ENCODE results near the gene NF2. TPM values are rescaled to one million over a fixed set of nuclear protein-coding genes. Genes with fewer than 3 reads are reported as not detected.

NF2 gene
- total RNA-seq, 1 donor from 2014 or later, result 66.1 TPM

GRCh38 chr22:29663180-29663821, 59.9 kb downstream of the NF2 start:
- H3K4me3 Mint-ChIP-seq, result no peak overlapping the region
- DNase-seq (ENCODE audit: low spot score), result no peak
- H3K9me3 Mint-ChIP-seq, result no peaks in the 10 kb centered on the region
- no peaks in the 10 kb centered on the region for H3K27me3 Mint-ChIP-seq (ENCODE audit: insufficient read depth)
- H3K27ac Mint-ChIP-seq, result no peak overlapping the region
- intact Hi-C loops (cut with micrococcal nuclease), result no loop called here
- peaks cover 6% of the 10 kb centered on the region for H3K4me1 Mint-ChIP-seq (ENCODE audit: low read depth)
- H3K36me3 Mint-ChIP-seq (ENCODE audit: low read depth), result peaks cover 27% of the 10 kb centered on the region

DNA sequence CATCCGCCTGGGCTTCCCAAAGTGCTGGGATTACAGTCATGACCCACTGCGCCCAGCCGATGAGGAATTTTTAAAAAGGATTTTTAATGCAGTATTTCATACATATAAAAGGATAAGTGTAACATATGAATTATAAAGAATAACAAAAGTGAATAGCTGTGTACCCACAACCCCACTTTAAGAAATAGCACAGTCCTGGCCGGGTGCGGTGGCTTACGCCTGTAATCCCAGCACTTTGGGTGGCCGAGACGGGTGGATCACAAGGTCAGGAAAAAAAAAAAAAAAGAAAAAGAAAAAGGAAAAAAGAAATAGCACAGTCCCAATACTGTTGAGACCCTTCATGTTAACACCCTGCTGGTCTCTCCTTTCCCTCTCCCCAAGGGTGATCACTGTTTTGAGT, 62.1 kb downstream of the NF2 start:
- no peaks in the 10 kb centered on the region for H3K27me3 Mint-ChIP-seq (ENCODE audit: insufficient read depth)
- no peak overlapping the region for H3K4me3 Mint-ChIP-seq
- peaks cover 29% of the 10 kb centered on the region for H3K36me3 Mint-ChIP-seq (ENCODE audit: low read depth)
- intact Hi-C loops (cut with micrococcal nuclease), result no loop called here
- H3K9me3 Mint-ChIP-seq, result no peaks in the 10 kb centered on the region
- no peak for DNase-seq (ENCODE audit: low spot score)
- peaks cover 6% of the 10 kb centered on the region for H3K4me1 Mint-ChIP-seq (ENCODE audit: low read depth)
- H3K27ac Mint-ChIP-seq, result no peak overlapping the region

DNA sequence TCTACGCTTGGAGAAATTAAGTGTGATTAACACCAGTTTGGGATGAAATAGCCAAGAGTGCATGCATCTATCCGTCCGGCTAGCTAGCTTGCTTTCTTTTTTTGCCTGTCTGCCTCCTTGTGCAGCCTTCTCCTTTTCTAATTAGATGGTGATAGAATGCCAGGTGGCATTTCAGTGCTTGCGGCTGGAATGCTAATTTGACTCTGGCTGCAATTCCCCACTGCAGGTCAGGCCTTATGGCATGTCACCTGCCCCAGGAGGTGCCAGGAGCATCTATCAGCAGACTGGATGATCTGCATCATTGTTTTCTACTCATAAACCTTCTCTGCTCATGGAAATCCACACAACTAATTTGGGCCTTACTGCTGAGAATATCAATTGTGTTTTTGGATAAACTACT, 65.2 kb downstream of the NF2 start:
- Mint-ChIP-seq H3K9me3 (no peaks in the 10 kb centered on the region), H3K4me3 (no peak overlapping the region), H3K36me3 (ENCODE audit: low read depth) (peaks cover 27% of the 10 kb centered on the region), H3K27ac (no peak overlapping the region), H3K27me3 (ENCODE audit: insufficient read depth) (no peaks in the 10 kb centered on the region), H3K4me1 (ENCODE audit: low read depth) (peaks cover 6% of the 10 kb centered on the region)
- intact Hi-C loops (cut with micrococcal nuclease), result no loop called here
- no peak for DNase-seq (ENCODE audit: low spot score)

- no peak overlapping the region for H3K27ac Mint-ChIP-seq
- no peak for DNase-seq (ENCODE audit: low spot score)
- no peaks in the 10 kb centered on the region for H3K9me3 Mint-ChIP-seq
- H3K4me1 Mint-ChIP-seq (ENCODE audit: low read depth), result no peaks in the 10 kb centered on the region
- intact Hi-C loops (cut with micrococcal nuclease), result no loop called here
- no peaks in the 10 kb centered on the region for H3K27me3 Mint-ChIP-seq (ENCODE audit: insufficient read depth)
- no peak overlapping the region for H3K4me3 Mint-ChIP-seq
- H3K36me3 Mint-ChIP-seq (ENCODE audit: low read depth), result peaks cover 30% of the 10 kb centered on the region
These were observed 67.2 kb downstream of the NF2 start for GRCh38 chr22:29670626-29671025.

DNA sequence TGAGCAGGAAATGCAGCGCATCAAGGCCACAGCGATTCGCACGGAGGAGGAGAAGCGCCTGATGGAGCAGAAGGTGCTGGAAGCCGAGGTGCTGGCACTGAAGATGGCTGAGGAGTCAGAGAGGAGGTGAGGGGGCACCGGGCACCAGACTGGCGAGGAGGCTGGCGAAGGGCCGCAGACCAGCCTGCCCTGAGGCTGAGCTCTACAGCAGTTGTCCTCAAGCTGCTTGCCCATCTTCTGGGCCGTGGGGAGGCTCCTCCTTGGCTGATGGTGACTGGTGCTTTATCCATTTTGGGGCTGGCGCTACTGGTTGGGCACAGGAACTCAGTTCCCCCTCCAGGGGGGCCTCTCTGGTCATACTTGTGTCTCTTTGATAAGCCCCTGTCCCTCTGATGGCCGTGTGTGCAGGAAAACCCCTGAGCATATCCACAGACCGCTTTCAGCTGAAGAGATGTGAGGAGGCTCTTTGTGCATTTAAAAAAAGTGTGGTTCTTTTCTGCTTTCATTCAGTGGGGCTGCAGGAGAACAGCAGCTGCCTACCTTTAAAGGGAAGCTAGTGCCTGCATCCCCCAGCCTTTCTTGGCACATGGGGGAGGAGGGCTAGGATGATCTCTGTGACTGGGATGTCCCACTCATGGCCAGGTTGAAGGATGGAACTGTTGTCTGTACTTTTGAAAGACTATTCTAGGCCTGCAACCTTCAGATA, 70.1 kb downstream of the NF2 start:
- no peaks in the 10 kb centered on the region for H3K9me3 Mint-ChIP-seq
- H3K4me1 Mint-ChIP-seq (ENCODE audit: low read depth), result no peaks in the 10 kb centered on the region
- intact Hi-C loops (cut with micrococcal nuclease), result no loop called here
- H3K36me3 Mint-ChIP-seq (ENCODE audit: low read depth), result peaks cover 35% of the 10 kb centered on the region
- H3K27me3 Mint-ChIP-seq (ENCODE audit: insufficient read depth), result no peaks in the 10 kb centered on the region
- peak overlapping the region; percentile 23 for H3K27ac Mint-ChIP-seq
- H3K4me3 Mint-ChIP-seq, result no peak overlapping the region
- DNase-seq (ENCODE audit: low spot score), result no peak

DNA sequence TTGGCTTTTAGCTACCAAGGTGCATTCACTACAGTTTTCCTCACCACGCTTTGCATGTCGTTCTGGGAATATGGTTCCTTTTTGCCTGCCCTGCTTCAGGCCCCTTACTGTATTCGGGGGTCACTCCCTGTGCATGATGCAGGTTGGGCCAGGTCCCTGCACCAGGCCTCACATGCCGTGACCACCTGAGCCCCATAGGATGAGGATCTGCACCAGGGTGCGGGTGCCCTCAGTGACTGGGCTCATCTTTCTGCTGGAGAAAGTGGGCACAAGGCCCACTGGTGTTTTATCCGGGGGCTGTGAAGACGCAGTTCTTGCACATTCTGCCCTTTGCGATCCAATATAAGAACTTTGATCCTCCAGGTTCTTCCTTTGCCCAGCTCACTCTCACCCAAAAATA, 70.7 kb downstream of the NF2 start:
- Mint-ChIP-seq H3K36me3 (ENCODE audit: low read depth) (peaks cover 32% of the 10 kb centered on the region), H3K9me3 (no peaks in the 10 kb centered on the region), H3K27me3 (ENCODE audit: insufficient read depth) (no peaks in the 10 kb centered on the region), H3K27ac (no peak overlapping the region), H3K4me1 (ENCODE audit: low read depth) (no peaks in the 10 kb centered on the region), H3K4me3 (no peak overlapping the region)
- no peak for DNase-seq (ENCODE audit: low spot score)
- intact Hi-C loops (cut with micrococcal nuclease), result no loop called here

DNA sequence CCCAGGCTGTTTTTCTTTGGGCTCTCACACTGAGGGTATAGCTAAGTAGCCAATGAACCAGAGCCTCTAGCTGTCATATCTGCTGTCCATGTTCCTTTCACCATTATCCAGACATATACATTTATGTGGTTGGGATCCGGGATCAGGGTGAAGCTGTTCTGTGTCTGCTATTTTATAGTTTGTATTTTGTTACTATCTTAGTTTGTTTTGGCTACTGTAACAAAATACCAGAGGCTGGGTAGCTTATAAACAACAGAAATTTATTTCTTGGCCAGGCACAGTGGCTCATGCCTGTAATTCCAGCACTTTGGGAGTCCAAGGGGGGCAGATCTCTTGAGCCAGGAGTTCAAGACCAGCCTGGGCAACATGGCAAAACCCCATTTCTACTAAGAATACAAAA, 75.9 kb downstream of the NF2 start:
- H3K9me3 Mint-ChIP-seq, result no peaks in the 10 kb centered on the region
- H3K27me3 Mint-ChIP-seq (ENCODE audit: insufficient read depth), result no peaks in the 10 kb centered on the region
- no peaks in the 10 kb centered on the region for H3K4me1 Mint-ChIP-seq (ENCODE audit: low read depth)
- intact Hi-C loops (cut with micrococcal nuclease), result no loop called here
- H3K36me3 Mint-ChIP-seq (ENCODE audit: low read depth), result peaks cover 33% of the 10 kb centered on the region
- no peak overlapping the region for H3K4me3 Mint-ChIP-seq
- DNase-seq (ENCODE audit: low spot score), result no peak
- no peak overlapping the region for H3K27ac Mint-ChIP-seq

GRCh38 chr22:29683536-29683935, 80.1 kb downstream of the NF2 start:
- Mint-ChIP-seq H3K4me1 (ENCODE audit: low read depth) (no peaks in the 10 kb centered on the region), H3K27me3 (ENCODE audit: insufficient read depth) (no peaks in the 10 kb centered on the region), H3K36me3 (ENCODE audit: low read depth) (peaks cover 24% of the 10 kb centered on the region), H3K27ac (no peak overlapping the region), H3K9me3 (no peaks in the 10 kb centered on the region), H3K4me3 (no peak overlapping the region)
- intact Hi-C loops (cut with micrococcal nuclease), result no loop called here
- DNase-seq (ENCODE audit: low spot score), result no peak

DNA sequence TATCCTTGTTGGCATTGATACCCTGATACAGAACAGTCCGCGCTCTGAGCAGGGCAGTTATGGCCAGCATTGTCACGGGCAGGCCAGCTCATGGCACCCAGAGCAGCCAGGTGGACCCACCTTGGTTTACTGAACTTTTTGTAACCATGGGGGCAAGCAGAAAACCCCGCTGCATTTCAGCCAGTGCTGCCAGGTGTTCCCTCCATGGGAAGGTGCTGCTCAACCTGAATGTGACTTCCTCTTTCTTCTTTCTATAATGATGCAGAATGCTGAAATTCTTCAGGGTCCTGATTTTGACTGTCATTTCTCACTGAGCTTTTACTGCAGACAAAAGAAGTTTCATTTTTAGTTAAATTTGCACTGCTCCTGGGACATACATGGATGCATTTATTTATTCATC, 80.8 kb downstream of the NF2 start:
- no peaks in the 10 kb centered on the region for H3K4me1 Mint-ChIP-seq (ENCODE audit: low read depth)
- H3K4me3 Mint-ChIP-seq, result no peak overlapping the region
- H3K9me3 Mint-ChIP-seq, result no peaks in the 10 kb centered on the region
- intact Hi-C loops (cut with micrococcal nuclease), result no loop called here
- no peak for DNase-seq (ENCODE audit: low spot score)
- H3K27me3 Mint-ChIP-seq (ENCODE audit: insufficient read depth), result no peaks in the 10 kb centered on the region
- H3K27ac Mint-ChIP-seq, result no peak overlapping the region
- H3K36me3 Mint-ChIP-seq (ENCODE audit: low read depth), result peaks cover 24% of the 10 kb centered on the region

- no peaks in the 10 kb centered on the region for H3K27me3 Mint-ChIP-seq (ENCODE audit: insufficient read depth)
- H3K4me1 Mint-ChIP-seq (ENCODE audit: low read depth), result peaks cover 4% of the 10 kb centered on the region
- no peak overlapping the region for H3K27ac Mint-ChIP-seq
- intact Hi-C loops (cut with micrococcal nuclease), result no loop called here
- H3K36me3 Mint-ChIP-seq (ENCODE audit: low read depth), result peaks cover 13% of the 10 kb centered on the region
- DNase-seq (ENCODE audit: low spot score), result no peak
- H3K4me3 Mint-ChIP-seq, result no peak overlapping the region
- H3K9me3 Mint-ChIP-seq, result no peaks in the 10 kb centered on the region
These were observed 85.9 kb downstream of the NF2 start for GRCh38 chr22:29689206-29689879.

DNA sequence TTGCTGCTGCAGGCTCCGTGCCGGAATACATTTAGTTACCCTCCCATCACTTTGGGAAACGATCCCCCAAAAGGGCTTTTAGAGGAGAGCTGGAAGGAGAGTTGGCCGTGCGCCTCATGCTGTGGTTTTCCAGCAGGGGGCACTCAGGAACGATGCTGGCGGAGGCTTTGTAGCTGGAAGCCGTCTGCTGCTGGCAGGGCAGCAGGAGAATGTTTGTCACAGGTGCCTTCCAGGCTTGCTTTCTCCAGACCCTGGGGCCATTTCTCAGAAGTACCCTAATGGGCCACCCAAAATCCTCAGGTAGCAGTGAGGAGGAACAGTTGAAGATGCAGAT, 86.4 kb downstream of the NF2 start:
- peaks cover 4% of the 10 kb centered on the region for H3K4me1 Mint-ChIP-seq (ENCODE audit: low read depth)
- H3K36me3 Mint-ChIP-seq (ENCODE audit: low read depth), result peaks cover 13% of the 10 kb centered on the region
- no peak overlapping the region for H3K27ac Mint-ChIP-seq
- no peak overlapping the region for H3K4me3 Mint-ChIP-seq
- intact Hi-C loops (cut with micrococcal nuclease), result loop anchor here (1.0 kb wide), 1 partner anchor 399 kb away; no protein-coding TSS in a partner anchor
- H3K9me3 Mint-ChIP-seq, result no peaks in the 10 kb centered on the region
- no peaks in the 10 kb centered on the region for H3K27me3 Mint-ChIP-seq (ENCODE audit: insufficient read depth)
- no peak for DNase-seq (ENCODE audit: low spot score)

- no peaks in the 10 kb centered on the region for H3K9me3 Mint-ChIP-seq
- intact Hi-C loops (cut with micrococcal nuclease), result loop anchor here (1.0 kb wide), 1 partner anchor 399 kb away; no protein-coding TSS in a partner anchor
- H3K27ac Mint-ChIP-seq, result no peak overlapping the region
- H3K27me3 Mint-ChIP-seq (ENCODE audit: insufficient read depth), result no peaks in the 10 kb centered on the region
- H3K4me1 Mint-ChIP-seq (ENCODE audit: low read depth), result peaks cover 4% of the 10 kb centered on the region
- DNase-seq (ENCODE audit: low spot score), result no peak
- peaks cover 14% of the 10 kb centered on the region for H3K36me3 Mint-ChIP-seq (ENCODE audit: low read depth)
- H3K4me3 Mint-ChIP-seq, result no peak overlapping the region
These were observed 87.0 kb downstream of the NF2 start for GRCh38 chr22:29690476-29690875.

- H3K27me3 Mint-ChIP-seq (ENCODE audit: insufficient read depth), result no peaks in the 10 kb centered on the region
- no peak for DNase-seq (ENCODE audit: low spot score)
- no peak overlapping the region for H3K27ac Mint-ChIP-seq
- H3K4me3 Mint-ChIP-seq, result no peak overlapping the region
- peaks cover 11% of the 10 kb centered on the region for H3K36me3 Mint-ChIP-seq (ENCODE audit: low read depth)
- H3K9me3 Mint-ChIP-seq, result no peaks in the 10 kb centered on the region
- peaks cover 4% of the 10 kb centered on the region for H3K4me1 Mint-ChIP-seq (ENCODE audit: low read depth)
- intact Hi-C loops (cut with micrococcal nuclease), result no loop called here
These were observed 88.3 kb downstream of the NF2 start for GRCh38 chr22:29691636-29692326.

Measured in activated T-helper 1 cell treated with anti-CD3 and anti-CD28 coated beads, Interleukin-12 subunit alpha, Interleukin-12 subunit beta, Interleukin-2, Interleukin-4 antibody, amounts not matched to agents 30 ng/mL and 10 ng/mL and 1 ng/mL, durations not matched to agents 14 hours and 24 hours and 36 hours (primary cell).